NCI-H524 treated with DMSO at 0.1 percent for 48 hours (cell line): ENCODE data around the gene GNAO1.

Source experiments
- DNase-seq: peaks from one replicate; lab custom pipeline; 2025; lab: John Stamatoyannopoulos, UW

The GNAO1 gene

GRCh38 chr16:56294014-56294413 is 102.7 kb downstream of the GNAO1 start:
- no peak for DNase-seq

- no peak for DNase-seq
Measured at GRCh38 chr16:56294579-56294978, 103.3 kb downstream of the GNAO1 start.

GRCh38 chr16:56295059-56295665 is 103.9 kb downstream of the GNAO1 start:
- no peak for DNase-seq

- DNase-seq: no peak
Measured at GRCh38 chr16:56295739-56296527, 104.6 kb downstream of the GNAO1 start.

GRCh38 chr16:56297684-56298083 is 106.4 kb downstream of the GNAO1 start:
- DNase-seq: no peak

- no peak for DNase-seq
Measured at GRCh38 chr16:56298116-56298515, 106.8 kb downstream of the GNAO1 start.

GRCh38 chr16:56298948-56299596 is 107.8 kb downstream of the GNAO1 start:
- no peak for DNase-seq

GRCh38 chr16:56300242-56300623 is 108.9 kb downstream of the GNAO1 start:
- peak; percentile 36 for DNase-seq

GRCh38 chr16:56300891-56301850 is 109.9 kb downstream of the GNAO1 start:
- DNase-seq: no peak

- no peak for DNase-seq
Measured at GRCh38 chr16:56302506-56302905, 111.2 kb downstream of the GNAO1 start.

GRCh38 chr16:56303066-56303715 is 111.9 kb downstream of the GNAO1 start:
- DNase-seq: no peak

GRCh38 chr16:56303880-56304279 is 112.6 kb downstream of the GNAO1 start:
- DNase-seq: no peak

- no peak for DNase-seq
Measured at GRCh38 chr16:56305956-56306565, 114.8 kb downstream of the GNAO1 start.

- no peak for DNase-seq
Measured at GRCh38 chr16:56306690-56307533, 115.6 kb downstream of the GNAO1 start.

GRCh38 chr16:56307534-56307873 is 116.2 kb downstream of the GNAO1 start:
- DNase-seq: no peak

GRCh38 chr16:56309008-56309407 is 117.7 kb downstream of the GNAO1 start:
- no peak for DNase-seq

GRCh38 chr16:56310690-56311089 is 119.4 kb downstream of the GNAO1 start:
- no peak for DNase-seq

- DNase-seq: no peak
Measured at GRCh38 chr16:56311208-56312027, 120.1 kb downstream of the GNAO1 start.

- no peak for DNase-seq
Measured at GRCh38 chr16:56312028-56312300, 120.7 kb downstream of the GNAO1 start.

- no peak for DNase-seq
Measured at GRCh38 chr16:56312556-56312955, 121.3 kb downstream of the GNAO1 start.
